Measurements from ENCODE around the gene NPTX2. TPM values are rescaled to one million over a fixed set of nuclear protein-coding genes. Genes with fewer than 3 reads are reported as not detected.

NPTX2 gene
- total and polyA plus RNA-seq, 4 donors = 6.6 to 35.2 (median 11.3) TPM

- H3K4me3 ChIP-seq (ENCODE audit: low read length in 2 of 2) = no peak overlapping the region
- H3K4me1 ChIP-seq (ENCODE audit: control insufficient read depth in 1 of 2, insufficient read depth in 2 of 2, low read length in 2 of 2) = no peaks in the 10 kb centered on the region
- ATAC-seq (ENCODE audit: low FRiP score) (no peak), DNase-seq (peak in 1 of 2 donors; percentile 41)
- peaks cover 4% of the 10 kb centered on the region for H3K9me3 ChIP-seq (ENCODE audit: control insufficient read depth, low read length)
- intact Hi-C loops (cut with DNase I) = no loop called here
- H3K36me3 ChIP-seq (ENCODE audit: control insufficient read depth in 1 of 2, insufficient read depth in 2 of 2, low read length in 1 of 2) = no peaks in the 10 kb centered on the region
- H3K27ac ChIP-seq (ENCODE audit: low read depth in 1 of 2, low read length in 2 of 2) = no peak overlapping the region
- no peaks in the 10 kb centered on the region for H3K27me3 ChIP-seq (ENCODE audit: control insufficient read depth in 1 of 2, insufficient read depth in 2 of 2, low read length in 1 of 2)
- 50 to 55% methylated on average over 15 of the region's 15 CpGs for WGBS, 2 donors
These were observed 24.8 kb downstream of the NPTX2 start for GRCh38 chr7:98641646-98642500.

- H3K27me3 ChIP-seq (ENCODE audit: control insufficient read depth in 1 of 2, insufficient read depth in 2 of 2, low read length in 1 of 2) = no peaks in the 10 kb centered on the region
- no peaks in the 10 kb centered on the region for H3K4me1 ChIP-seq (ENCODE audit: control insufficient read depth in 1 of 2, insufficient read depth in 2 of 2, low read length in 2 of 2)
- H3K4me3 ChIP-seq (ENCODE audit: low read length in 2 of 2) = no peak overlapping the region
- DNase-seq (peak; percentile 20 to 59), ATAC-seq (ENCODE audit: low FRiP score) (no peak)
- 82 to 83% methylated on average over 3 of the region's 3 CpGs for WGBS, 2 donors
- no peak overlapping the region for H3K27ac ChIP-seq (ENCODE audit: low read depth in 1 of 2, low read length in 2 of 2)
- peaks cover 4% of the 10 kb centered on the region for H3K9me3 ChIP-seq (ENCODE audit: control insufficient read depth, low read length)
- intact Hi-C loops (cut with DNase I) = no loop called here
- H3K36me3 ChIP-seq (ENCODE audit: control insufficient read depth in 1 of 2, insufficient read depth in 2 of 2, low read length in 1 of 2) = no peaks in the 10 kb centered on the region
These were observed 26.3 kb downstream of the NPTX2 start for GRCh38 chr7:98643236-98643985.

GRCh38 chr7:98646465-98646864 is 29.4 kb downstream of the NPTX2 start:
- no peak for DNase-seq
- ATAC-seq (ENCODE audit: low FRiP score) = no peak
- Histone ChIP-seq H3K4me1 (ENCODE audit: control insufficient read depth in 1 of 2, insufficient read depth in 2 of 2, low read length in 2 of 2) (no peaks in the 10 kb centered on the region), H3K9me3 (ENCODE audit: control insufficient read depth, low read length) (no peaks in the 10 kb centered on the region), H3K36me3 (ENCODE audit: control insufficient read depth in 1 of 2, insufficient read depth in 2 of 2, low read length in 1 of 2) (no peaks in the 10 kb centered on the region), H3K27ac (ENCODE audit: low read depth in 1 of 2, low read length in 2 of 2) (no peak overlapping the region), H3K4me3 (ENCODE audit: low read length in 2 of 2) (no peak overlapping the region), H3K27me3 (ENCODE audit: control insufficient read depth in 1 of 2, insufficient read depth in 2 of 2, low read length in 1 of 2) (no peaks in the 10 kb centered on the region)
- 80 to 83% methylated on average over 2 of the region's 2 CpGs for WGBS, 2 donors
- intact Hi-C loops (cut with DNase I) = no loop called here

- DNase-seq (peak in 1 of 2 donors; percentile 8), ATAC-seq (ENCODE audit: low FRiP score) (no peak)
- Histone ChIP-seq H3K27ac (ENCODE audit: low read depth in 1 of 2, low read length in 2 of 2) (no peak overlapping the region), H3K4me3 (ENCODE audit: low read length in 2 of 2) (no peak overlapping the region), H3K27me3 (ENCODE audit: control insufficient read depth in 1 of 2, insufficient read depth in 2 of 2, low read length in 1 of 2) (no peaks in the 10 kb centered on the region), H3K36me3 (ENCODE audit: control insufficient read depth in 1 of 2, insufficient read depth in 2 of 2, low read length in 1 of 2) (no peaks in the 10 kb centered on the region), H3K4me1 (ENCODE audit: control insufficient read depth in 1 of 2, insufficient read depth in 2 of 2, low read length in 2 of 2) (no peaks in the 10 kb centered on the region), H3K9me3 (ENCODE audit: control insufficient read depth, low read length) (no peaks in the 10 kb centered on the region)
- WGBS, 2 donors = 72 to 78% methylated on average over 4 of the region's 4 CpGs
- intact Hi-C loops (cut with DNase I) = no loop called here
These were observed 30.2 kb downstream of the NPTX2 start for GRCh38 chr7:98647326-98647725.

- ATAC-seq (ENCODE audit: low FRiP score) (no peak), DNase-seq (peak in 1 of 2 donors; percentile 14)
- intact Hi-C loops (cut with DNase I) = no loop called here
- no peaks in the 10 kb centered on the region for H3K36me3 ChIP-seq (ENCODE audit: control insufficient read depth in 1 of 2, insufficient read depth in 2 of 2, low read length in 1 of 2)
- no peak overlapping the region for H3K27ac ChIP-seq (ENCODE audit: low read depth in 1 of 2, low read length in 2 of 2)
- no peaks in the 10 kb centered on the region for H3K27me3 ChIP-seq (ENCODE audit: control insufficient read depth in 1 of 2, insufficient read depth in 2 of 2, low read length in 1 of 2)
- no peak overlapping the region for H3K4me3 ChIP-seq (ENCODE audit: low read length in 2 of 2)
- H3K9me3 ChIP-seq (ENCODE audit: control insufficient read depth, low read length) = no peaks in the 10 kb centered on the region
- WGBS, 2 donors = 68 to 71% methylated on average over 6 of the region's 6 CpGs
- H3K4me1 ChIP-seq (ENCODE audit: control insufficient read depth in 1 of 2, insufficient read depth in 2 of 2, low read length in 2 of 2) = no peaks in the 10 kb centered on the region
These were observed 34.7 kb downstream of the NPTX2 start for GRCh38 chr7:98651760-98652159.

GRCh38 chr7:98653601-98654310 is 36.7 kb downstream of the NPTX2 start:
- no peaks in the 10 kb centered on the region for H3K27me3 ChIP-seq (ENCODE audit: control insufficient read depth in 1 of 2, insufficient read depth in 2 of 2, low read length in 1 of 2)
- H3K4me3 ChIP-seq (ENCODE audit: low read length in 2 of 2) = no peak overlapping the region
- H3K36me3 ChIP-seq (ENCODE audit: control insufficient read depth in 1 of 2, insufficient read depth in 2 of 2, low read length in 1 of 2) = no peaks in the 10 kb centered on the region
- 81 to 83% methylated on average over 6 of the region's 6 CpGs for WGBS, 2 donors
- DNase-seq (peak in 1 of 2 donors; percentile 13), ATAC-seq (ENCODE audit: low FRiP score) (no peak)
- intact Hi-C loops (cut with DNase I) = no loop called here
- no peaks in the 10 kb centered on the region for H3K9me3 ChIP-seq (ENCODE audit: control insufficient read depth, low read length)
- H3K27ac ChIP-seq (ENCODE audit: low read depth in 1 of 2, low read length in 2 of 2) = no peak overlapping the region
- no peaks in the 10 kb centered on the region for H3K4me1 ChIP-seq (ENCODE audit: control insufficient read depth in 1 of 2, insufficient read depth in 2 of 2, low read length in 2 of 2)

GRCh38 chr7:98654524-98655272 is 37.6 kb downstream of the NPTX2 start:
- H3K9me3 ChIP-seq (ENCODE audit: control insufficient read depth, low read length) = no peaks in the 10 kb centered on the region
- H3K4me3 ChIP-seq (ENCODE audit: low read length in 2 of 2) = no peak overlapping the region
- no peak for ATAC-seq (ENCODE audit: low FRiP score)
- intact Hi-C loops (cut with DNase I) = no loop called here
- no peaks in the 10 kb centered on the region for H3K36me3 ChIP-seq (ENCODE audit: control insufficient read depth in 1 of 2, insufficient read depth in 2 of 2, low read length in 1 of 2)
- no peaks in the 10 kb centered on the region for H3K4me1 ChIP-seq (ENCODE audit: control insufficient read depth in 1 of 2, insufficient read depth in 2 of 2, low read length in 2 of 2)
- WGBS, 2 donors = 76 to 78% methylated on average over 3 of the region's 3 CpGs
- no peaks in the 10 kb centered on the region for H3K27me3 ChIP-seq (ENCODE audit: control insufficient read depth in 1 of 2, insufficient read depth in 2 of 2, low read length in 1 of 2)
- DNase-seq = no peak
- H3K27ac ChIP-seq (ENCODE audit: low read depth in 1 of 2, low read length in 2 of 2) = no peak overlapping the region

- intact Hi-C loops (cut with DNase I) = no loop called here
- Histone ChIP-seq H3K4me1 (ENCODE audit: control insufficient read depth in 1 of 2, insufficient read depth in 2 of 2, low read length in 2 of 2) (no peaks in the 10 kb centered on the region), H3K9me3 (ENCODE audit: control insufficient read depth, low read length) (no peaks in the 10 kb centered on the region), H3K36me3 (ENCODE audit: control insufficient read depth in 1 of 2, insufficient read depth in 2 of 2, low read length in 1 of 2) (no peaks in the 10 kb centered on the region), H3K27me3 (ENCODE audit: control insufficient read depth in 1 of 2, insufficient read depth in 2 of 2, low read length in 1 of 2) (no peaks in the 10 kb centered on the region), H3K27ac (ENCODE audit: low read depth in 1 of 2, low read length in 2 of 2) (no peak overlapping the region), H3K4me3 (ENCODE audit: low read length in 2 of 2) (no peak overlapping the region)
- DNase-seq (peak in 1 of 2 donors; percentile 65), ATAC-seq (ENCODE audit: low FRiP score) (no peak)
- 55 to 59% methylated on average over 5 of the region's 5 CpGs for WGBS, 2 donors
These were observed 38.5 kb downstream of the NPTX2 start for GRCh38 chr7:98655611-98656010.

All from aorta (tissue), 5 donors.